PFSK-1 (cell line): ENCODE results near the gene ZNF471.

Experiments
- POLR2AphosphoS5 ChIP-seq: IDR thresholded peaks from 2 replicates; pipeline ENCODE4 v1.6.1; 2012; ENCODE audit warnings: low read depth, mild to moderate bottlenecking, control low read depth, low read length, moderate library complexity
- REST ChIP-seq, 2 experiments: IDR thresholded peaks; 2 replicates each; pipeline versions ENCODE4 v1.6.1 to v1.8.0; 2011 to 2012; ENCODE audit warnings: low read depth in 2 of 2, low read length in 2 of 2, control low read depth in 1 of 2, inconsistent platforms in 1 of 2, mild to moderate bottlenecking in 1 of 2, moderate library complexity in 1 of 2; ENCODE audit not compliant: insufficient read depth in 1 of 2
- SIN3A ChIP-seq: IDR thresholded peaks from 2 replicates; pipeline ENCODE4 v1.6.1; 2012; ENCODE audit warnings: mild to moderate bottlenecking, low read length, moderate library complexity, borderline replicate concordance; ENCODE audit not compliant: insufficient read depth
- TAF1 ChIP-seq: IDR thresholded peaks from 2 replicates; pipeline ENCODE4 v1.6.1; 2012; ENCODE audit warnings: low read length, control low read depth, borderline replicate concordance; ENCODE audit not compliant: insufficient read depth

- TF ChIP-seq TAF1 (no peak), POLR2AphosphoS5 (no peak), REST (IDR thresholded peaks at IDR 0.05; ENCODE audit: insufficient read depth in 1 of 2, low read depth in 2 of 2, low read length in 2 of 2) (no peak), SIN3A (no peak)
Observed at GRCh38 chr19:56525214-56525860, 17.7 kb downstream of the ZNF471 start.
